ENCODE data around the gene MRPL21. TPM values are rescaled to one million over a fixed set of nuclear protein-coding genes. Genes with fewer than 3 reads are reported as not detected.

Gene MRPL21
- total and polyA plus RNA-seq, 2 experiments from 2014 or later = 62.4 to 232 TPM

DNA sequence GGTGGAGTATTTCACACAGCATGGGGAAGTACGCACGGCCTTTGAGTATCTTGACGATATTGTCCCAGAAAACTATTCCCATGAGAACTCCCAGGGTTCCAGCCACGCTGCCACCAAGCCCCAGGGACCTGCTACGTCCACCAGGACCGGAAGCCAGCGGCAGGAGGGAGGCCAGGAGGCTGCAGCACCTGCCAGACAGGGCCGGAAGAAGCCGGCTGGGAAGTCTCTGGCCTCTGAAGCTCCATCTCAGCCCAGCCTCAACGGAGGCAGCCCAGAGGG, 32.7 kb upstream of the MRPL21 start (continued):
- TF ChIP-seq, protein P1, sequence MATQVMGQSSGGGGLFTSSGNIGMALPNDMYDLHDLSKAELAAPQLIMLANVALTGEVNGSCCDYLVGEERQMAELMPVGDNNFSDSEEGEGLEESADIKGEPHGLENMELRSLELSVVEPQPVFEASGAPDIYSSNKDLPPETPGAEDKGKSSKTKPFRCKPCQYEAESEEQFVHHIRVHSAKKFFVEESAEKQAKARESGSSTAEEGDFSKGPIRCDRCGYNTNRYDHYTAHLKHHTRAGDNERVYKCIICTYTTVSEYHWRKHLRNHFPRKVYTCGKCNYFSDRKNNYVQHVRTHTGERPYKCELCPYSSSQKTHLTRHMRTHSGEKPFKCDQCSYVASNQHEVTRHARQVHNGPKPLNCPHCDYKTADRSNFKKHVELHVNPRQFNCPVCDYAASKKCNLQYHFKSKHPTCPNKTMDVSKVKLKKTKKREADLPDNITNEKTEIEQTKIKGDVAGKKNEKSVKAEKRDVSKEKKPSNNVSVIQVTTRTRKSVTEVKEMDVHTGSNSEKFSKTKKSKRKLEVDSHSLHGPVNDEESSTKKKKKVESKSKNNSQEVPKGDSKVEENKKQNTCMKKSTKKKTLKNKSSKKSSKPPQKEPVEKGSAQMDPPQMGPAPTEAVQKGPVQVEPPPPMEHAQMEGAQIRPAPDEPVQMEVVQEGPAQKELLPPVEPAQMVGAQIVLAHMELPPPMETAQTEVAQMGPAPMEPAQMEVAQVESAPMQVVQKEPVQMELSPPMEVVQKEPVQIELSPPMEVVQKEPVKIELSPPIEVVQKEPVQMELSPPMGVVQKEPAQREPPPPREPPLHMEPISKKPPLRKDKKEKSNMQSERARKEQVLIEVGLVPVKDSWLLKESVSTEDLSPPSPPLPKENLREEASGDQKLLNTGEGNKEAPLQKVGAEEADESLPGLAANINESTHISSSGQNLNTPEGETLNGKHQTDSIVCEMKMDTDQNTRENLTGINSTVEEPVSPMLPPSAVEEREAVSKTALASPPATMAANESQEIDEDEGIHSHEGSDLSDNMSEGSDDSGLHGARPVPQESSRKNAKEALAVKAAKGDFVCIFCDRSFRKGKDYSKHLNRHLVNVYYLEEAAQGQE (IDR thresholded peaks at IDR 0.05; ENCODE audit: unreplicated experiment) = no peak
- no peak for TF ChIP-seq JUNB (IDR thresholded peaks at IDR 0.05; ENCODE audit: unreplicated experiment)
- no peak for TF ChIP-seq EZH2 (IDR thresholded peaks at IDR 0.05; ENCODE audit: low read depth, unreplicated experiment)
- no peak for TF ChIP-seq CREB1 (CRISPR knock-in tag; IDR thresholded peaks at IDR 0.05; ENCODE audit: low read depth)

DNA sequence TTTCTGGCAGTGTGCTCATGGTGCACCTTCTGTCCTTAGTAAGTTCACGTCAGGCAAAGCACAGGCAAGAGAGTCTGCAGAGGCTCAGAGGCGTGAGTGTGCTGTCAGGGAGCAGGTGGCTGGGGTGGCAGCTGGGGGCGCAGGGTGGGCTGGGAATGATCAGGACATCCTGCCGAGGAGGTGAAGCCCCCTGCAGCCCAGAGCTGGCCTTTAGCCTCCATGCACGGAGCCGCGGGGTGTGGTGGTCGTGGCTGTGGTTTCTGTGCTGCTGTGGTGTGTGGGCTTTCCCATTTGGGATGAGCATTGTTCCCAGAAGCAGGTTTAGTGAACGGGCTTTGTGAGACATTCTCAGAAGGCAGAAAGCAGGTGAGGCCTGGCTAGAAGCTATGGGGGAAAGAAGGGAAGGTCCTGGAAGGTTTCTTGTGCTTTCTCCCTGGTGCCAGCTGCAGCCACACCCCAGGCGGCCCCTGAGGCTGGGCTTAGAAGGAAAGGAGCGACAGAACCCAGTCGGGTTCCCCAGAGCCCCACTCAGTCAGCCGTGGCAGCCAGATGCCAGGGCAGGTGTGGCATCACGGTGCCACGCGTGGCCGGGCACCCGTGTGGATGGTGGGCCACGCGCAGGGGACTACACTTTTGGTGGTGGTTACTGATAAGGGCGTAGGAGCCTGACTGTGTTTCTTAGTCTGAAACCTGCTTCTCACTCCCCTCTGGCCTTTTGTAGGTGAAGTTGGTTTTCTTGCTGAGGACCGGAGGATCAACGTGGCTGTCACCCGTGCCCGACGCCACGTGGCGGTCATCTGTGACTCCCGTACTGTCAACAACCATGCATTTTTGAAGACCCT, 32.1 kb upstream of the MRPL21 start:
- DNase-seq (ENCODE audit: low spot score) = no peak
- Histone ChIP-seq H3K4me3 (no peak overlapping the region), H3K79me2 (replicated peaks; ENCODE audit: insufficient read depth) (no peaks in the 10 kb centered on the region), H4K20me1 (replicated peaks; ENCODE audit: insufficient read depth) (no peaks in the 10 kb centered on the region), H2AFZ (no peak overlapping the region), H3F3A (replicated peaks; ENCODE audit: low read depth) (no peaks in the 10 kb centered on the region), H3K27me3 (ENCODE audit: insufficient read depth) (no peaks in the 10 kb centered on the region), H3K4me1 (ENCODE audit: insufficient read depth) (no peaks in the 10 kb centered on the region), H3K36me3 (ENCODE audit: insufficient read depth) (no peaks in the 10 kb centered on the region), H3K27ac (ENCODE audit: low read depth) (no peak overlapping the region), H3K4me2 (no peak overlapping the region), H3K9me2 (ENCODE audit: insufficient read depth) (no peaks in the 10 kb centered on the region)
- no peak overlapping the region for H3K4me3 Mint-ChIP-seq
- H3K27ac Mint-ChIP-seq = no peak overlapping the region
- H3K27me3 Mint-ChIP-seq (ENCODE audit: insufficient read depth, low read depth, poor library complexity) = peaks cover 9% of the 10 kb centered on the region
- H3K9me3 Mint-ChIP-seq = no peaks in the 10 kb centered on the region
- no peaks in the 10 kb centered on the region for H3K4me1 Mint-ChIP-seq
- ATAC-seq = no peak
- peaks cover 17% of the 10 kb centered on the region for H3K36me3 Mint-ChIP-seq (ENCODE audit: low read depth)
- TF ChIP-seq CREB1 (CRISPR knock-in tag; IDR thresholded peaks at IDR 0.05; ENCODE audit: low read depth) (no peak), POLR2AphosphoS5 (IDR thresholded peaks at IDR 0.05; ENCODE audit: low read depth) (no peak), EZH2phosphoT487 (IDR thresholded peaks at IDR 0.05; ENCODE audit: unreplicated experiment) (no peak), EZH2 (IDR thresholded peaks at IDR 0.05; ENCODE audit: low read depth, unreplicated experiment) (no peak), ZNF331 (CRISPR knock-in tag; IDR thresholded peaks at IDR 0.05; ENCODE audit: low read depth) (no peak), STAT1 (IDR thresholded peaks at IDR 0.05; ENCODE audit: unreplicated experiment) (no peak), ZNF114 (CRISPR knock-in tag; IDR thresholded peaks at IDR 0.05) (no peak), JUNB (IDR thresholded peaks at IDR 0.05; ENCODE audit: unreplicated experiment) (no peak)
- TF ChIP-seq, protein P2, sequence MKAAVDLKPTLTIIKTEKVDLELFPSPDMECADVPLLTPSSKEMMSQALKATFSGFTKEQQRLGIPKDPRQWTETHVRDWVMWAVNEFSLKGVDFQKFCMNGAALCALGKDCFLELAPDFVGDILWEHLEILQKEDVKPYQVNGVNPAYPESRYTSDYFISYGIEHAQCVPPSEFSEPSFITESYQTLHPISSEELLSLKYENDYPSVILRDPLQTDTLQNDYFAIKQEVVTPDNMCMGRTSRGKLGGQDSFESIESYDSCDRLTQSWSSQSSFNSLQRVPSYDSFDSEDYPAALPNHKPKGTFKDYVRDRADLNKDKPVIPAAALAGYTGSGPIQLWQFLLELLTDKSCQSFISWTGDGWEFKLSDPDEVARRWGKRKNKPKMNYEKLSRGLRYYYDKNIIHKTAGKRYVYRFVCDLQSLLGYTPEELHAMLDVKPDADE (IDR thresholded peaks at IDR 0.05) = no peak
- TF ChIP-seq, protein P3, sequence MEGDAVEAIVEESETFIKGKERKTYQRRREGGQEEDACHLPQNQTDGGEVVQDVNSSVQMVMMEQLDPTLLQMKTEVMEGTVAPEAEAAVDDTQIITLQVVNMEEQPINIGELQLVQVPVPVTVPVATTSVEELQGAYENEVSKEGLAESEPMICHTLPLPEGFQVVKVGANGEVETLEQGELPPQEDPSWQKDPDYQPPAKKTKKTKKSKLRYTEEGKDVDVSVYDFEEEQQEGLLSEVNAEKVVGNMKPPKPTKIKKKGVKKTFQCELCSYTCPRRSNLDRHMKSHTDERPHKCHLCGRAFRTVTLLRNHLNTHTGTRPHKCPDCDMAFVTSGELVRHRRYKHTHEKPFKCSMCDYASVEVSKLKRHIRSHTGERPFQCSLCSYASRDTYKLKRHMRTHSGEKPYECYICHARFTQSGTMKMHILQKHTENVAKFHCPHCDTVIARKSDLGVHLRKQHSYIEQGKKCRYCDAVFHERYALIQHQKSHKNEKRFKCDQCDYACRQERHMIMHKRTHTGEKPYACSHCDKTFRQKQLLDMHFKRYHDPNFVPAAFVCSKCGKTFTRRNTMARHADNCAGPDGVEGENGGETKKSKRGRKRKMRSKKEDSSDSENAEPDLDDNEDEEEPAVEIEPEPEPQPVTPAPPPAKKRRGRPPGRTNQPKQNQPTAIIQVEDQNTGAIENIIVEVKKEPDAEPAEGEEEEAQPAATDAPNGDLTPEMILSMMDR (conservative IDR thresholded peaks at IDR 0.05; ENCODE audit: low read depth in 2 of 2) = no peak
- TF ChIP-seq, protein P4, sequence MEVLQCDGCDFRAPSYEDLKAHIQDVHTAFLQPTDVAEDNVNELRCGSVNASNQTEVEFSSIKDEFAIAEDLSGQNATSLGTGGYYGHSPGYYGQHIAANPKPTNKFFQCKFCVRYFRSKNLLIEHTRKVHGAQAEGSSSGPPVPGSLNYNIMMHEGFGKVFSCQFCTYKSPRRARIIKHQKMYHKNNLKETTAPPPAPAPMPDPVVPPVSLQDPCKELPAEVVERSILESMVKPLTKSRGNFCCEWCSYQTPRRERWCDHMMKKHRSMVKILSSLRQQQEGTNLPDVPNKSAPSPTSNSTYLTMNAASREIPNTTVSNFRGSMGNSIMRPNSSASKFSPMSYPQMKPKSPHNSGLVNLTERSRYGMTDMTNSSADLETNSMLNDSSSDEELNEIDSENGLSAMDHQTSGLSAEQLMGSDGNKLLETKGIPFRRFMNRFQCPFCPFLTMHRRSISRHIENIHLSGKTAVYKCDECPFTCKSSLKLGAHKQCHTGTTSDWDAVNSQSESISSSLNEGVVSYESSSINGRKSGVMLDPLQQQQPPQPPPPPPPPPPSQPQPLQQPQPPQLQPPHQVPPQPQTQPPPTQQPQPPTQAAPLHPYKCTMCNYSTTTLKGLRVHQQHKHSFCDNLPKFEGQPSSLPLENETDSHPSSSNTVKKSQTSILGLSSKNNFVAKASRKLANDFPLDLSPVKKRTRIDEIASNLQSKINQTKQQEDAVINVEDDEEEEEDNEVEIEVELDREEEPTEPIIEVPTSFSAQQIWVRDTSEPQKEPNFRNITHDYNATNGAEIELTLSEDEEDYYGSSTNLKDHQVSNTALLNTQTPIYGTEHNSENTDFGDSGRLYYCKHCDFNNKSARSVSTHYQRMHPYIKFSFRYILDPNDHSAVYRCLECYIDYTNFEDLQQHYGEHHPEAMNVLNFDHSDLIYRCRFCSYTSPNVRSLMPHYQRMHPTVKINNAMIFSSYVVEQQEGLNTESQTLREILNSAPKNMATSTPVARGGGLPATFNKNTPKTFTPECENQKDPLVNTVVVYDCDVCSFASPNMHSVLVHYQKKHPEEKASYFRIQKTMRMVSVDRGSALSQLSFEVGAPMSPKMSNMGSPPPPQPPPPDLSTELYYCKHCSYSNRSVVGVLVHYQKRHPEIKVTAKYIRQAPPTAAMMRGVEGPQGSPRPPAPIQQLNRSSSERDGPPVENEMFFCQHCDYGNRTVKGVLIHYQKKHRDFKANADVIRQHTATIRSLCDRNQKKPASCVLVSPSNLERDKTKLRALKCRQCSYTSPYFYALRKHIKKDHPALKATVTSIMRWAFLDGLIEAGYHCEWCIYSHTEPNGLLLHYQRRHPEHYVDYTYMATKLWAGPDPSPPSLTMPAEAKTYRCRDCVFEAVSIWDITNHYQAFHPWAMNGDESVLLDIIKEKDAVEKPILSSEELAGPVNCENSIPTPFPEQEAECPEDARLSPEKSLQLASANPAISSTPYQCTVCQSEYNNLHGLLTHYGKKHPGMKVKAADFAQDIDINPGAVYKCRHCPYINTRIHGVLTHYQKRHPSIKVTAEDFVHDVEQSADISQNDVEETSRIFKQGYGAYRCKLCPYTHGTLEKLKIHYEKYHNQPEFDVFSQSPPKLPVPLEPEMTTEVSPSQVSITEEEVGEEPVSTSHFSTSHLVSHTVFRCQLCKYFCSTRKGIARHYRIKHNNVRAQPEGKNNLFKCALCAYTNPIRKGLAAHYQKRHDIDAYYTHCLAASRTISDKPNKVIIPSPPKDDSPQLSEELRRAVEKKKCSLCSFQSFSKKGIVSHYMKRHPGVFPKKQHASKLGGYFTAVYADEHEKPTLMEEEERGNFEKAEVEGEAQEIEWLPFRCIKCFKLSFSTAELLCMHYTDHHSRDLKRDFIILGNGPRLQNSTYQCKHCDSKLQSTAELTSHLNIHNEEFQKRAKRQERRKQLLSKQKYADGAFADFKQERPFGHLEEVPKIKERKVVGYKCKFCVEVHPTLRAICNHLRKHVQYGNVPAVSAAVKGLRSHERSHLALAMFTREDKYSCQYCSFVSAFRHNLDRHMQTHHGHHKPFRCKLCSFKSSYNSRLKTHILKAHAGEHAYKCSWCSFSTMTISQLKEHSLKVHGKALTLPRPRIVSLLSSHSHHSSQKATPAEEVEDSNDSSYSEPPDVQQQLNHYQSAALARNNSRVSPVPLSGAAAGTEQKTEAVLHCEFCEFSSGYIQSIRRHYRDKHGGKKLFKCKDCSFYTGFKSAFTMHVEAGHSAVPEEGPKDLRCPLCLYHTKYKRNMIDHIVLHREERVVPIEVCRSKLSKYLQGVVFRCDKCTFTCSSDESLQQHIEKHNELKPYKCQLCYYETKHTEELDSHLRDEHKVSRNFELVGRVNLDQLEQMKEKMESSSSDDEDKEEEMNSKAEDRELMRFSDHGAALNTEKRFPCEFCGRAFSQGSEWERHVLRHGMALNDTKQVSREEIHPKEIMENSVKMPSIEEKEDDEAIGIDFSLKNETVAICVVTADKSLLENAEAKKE (CRISPR knock-in tag; IDR thresholded peaks at IDR 0.05) = no peak

Data from GM23338 (cell line).